A549 (cell line): Measurements from ENCODE around the gene VSIR. TPM values are rescaled to one million over a fixed set of nuclear protein-coding genes. Genes with fewer than 3 reads are reported as not detected.

ENCODE experiments used
- ATAC-seq, 2 experiments: fragments of 200-7000 bp in 1 of 2; fragments of >200 bp in 1 of 2; cut with Nextera tagmentation in 1 of 2; cut with Tn5 transposase in 1 of 2; 3 replicates each; pipeline versions ENCODE4 v1.8.0 to v1.9.1; 2018 to 2020; ENCODE audit warnings: mild to moderate bottlenecking in 1 of 2, moderate library complexity in 1 of 2
- CTCF ChIA-PET: fragments of 300-600 bp; sonication (Branson Sonifier 250); formaldehyde crosslinking; extraction: SDS; loops from one replicate; lab custom pipeline; 2021; ENCODE audit warnings: antibody characterized with exemption, inconsistent platforms; lab: Yijun Ruan, JAX
- POLR2A ChIA-PET: fragments of 350-600 bp; formaldehyde crosslinking; extraction: SDS; loops from one replicate; lab custom pipeline; 2021; ENCODE audit warnings: antibody characterized with exemption, inconsistent platforms; lab: Yijun Ruan, JAX
- DNase-seq, 2 experiments: peaks; one replicate each; pipeline versions ENCODE4 v3.0.0 to v3.0.0-alpha.2; 2011 to 2016; ENCODE audit warnings: low read depth in 1 of 2, low spot score in 1 of 2
- FAIRE-seq: peaks from 2 replicates; lab custom pipeline; 2011; peaks lifted over from hg19 to GRCh38; lab: Jason Lieb, UNC
- H3K27ac ChIP-seq, 2 experiments: fragments of >200 bp; sonication (Bioruptor Twin); formaldehyde crosslinking; 3 replicates each; pipeline ENCODE4 v1.5.1; 2016 to 2017
- H3K4me1 ChIP-seq: fragments of >200 bp; sonication (Bioruptor Twin); formaldehyde crosslinking; 3 replicates; pipeline ENCODE4 v1.6.1; 2016
- H3K4me2 ChIP-seq: fragments of >200 bp; sonication (Bioruptor Twin); formaldehyde crosslinking; 3 replicates; pipeline ENCODE4 v1.6.1; 2016
- H3K4me3 ChIP-seq: fragments of >200 bp; sonication (Bioruptor Twin); formaldehyde crosslinking; 3 replicates; pipeline ENCODE4 v1.5.1; 2016
- H3K9me3 ChIP-seq: fragments of >200 bp; sonication (Bioruptor Twin); formaldehyde crosslinking; 3 replicates; pipeline ENCODE4 v1.6.1; 2016
- BHLHE40 ChIP-seq: IDR thresholded peaks from 2 replicates; pipeline ENCODE4 v1.6.1; 2012; ENCODE audit warnings: low read depth, low read length, inconsistent platforms
- CHD2 ChIP-seq: fragments of 150-350 bp; IDR thresholded peaks from 2 replicates; pipeline ENCODE4 v1.6.1; 2014; ENCODE audit warnings: low read length; ENCODE audit not compliant: partially characterized antibody
- CHD4 ChIP-seq: fragments of 200-600 bp; sonication (generic); IDR thresholded peaks from 2 replicates; pipeline ENCODE4 v1.6.1; 2016; ENCODE audit warnings: antibody characterized with exemption, mild to moderate bottlenecking, borderline replicate concordance
- EHF ChIP-seq: fragments of 250-450 bp; sonication (Bioruptor Pico); IDR thresholded peaks from 2 replicates; pipeline ENCODE4 v1.5.0; 2020; ENCODE audit warnings: mild to moderate bottlenecking
- EHMT2 ChIP-seq: fragments of 200-600 bp; sonication (generic); IDR thresholded peaks from 2 replicates; pipeline ENCODE4 v1.6.1; 2016; ENCODE audit warnings: antibody characterized with exemption, low read depth, mild to moderate bottlenecking, moderate library complexity
- ESRRA ChIP-seq: fragments of 150-350 bp; IDR thresholded peaks from 2 replicates; pipeline ENCODE4 v1.6.1; 2014; ENCODE audit warnings: mild to moderate bottlenecking, low read length, borderline replicate concordance
- FOSB ChIP-seq: fragments of 250-450 bp; sonication (Bioruptor Pico); IDR thresholded peaks from 2 replicates; pipeline ENCODE4 v1.5.0; 2020; ENCODE audit warnings: mild to moderate bottlenecking, moderate library complexity
- HDAC2 ChIP-seq: fragments of 200-600 bp; sonication (generic); IDR thresholded peaks from 2 replicates; pipeline ENCODE4 v1.6.1; 2016
- HOXA7 ChIP-seq: fragments of 250-450 bp; sonication (Bioruptor Pico); IDR thresholded peaks from 2 replicates; pipeline ENCODE4 v1.5.0; 2020; ENCODE audit warnings: mild to moderate bottlenecking, moderate library complexity
- KDM1A ChIP-seq: fragments of 200-600 bp; sonication (generic); IDR thresholded peaks from 2 replicates; pipeline ENCODE4 v1.6.1; 2016; ENCODE audit warnings: low read depth, mild to moderate bottlenecking
- KDM5A ChIP-seq: fragments of 200-600 bp; sonication (generic); IDR thresholded peaks from 2 replicates; pipeline ENCODE4 v1.6.1; 2016; ENCODE audit warnings: antibody characterized with exemption, mild to moderate bottlenecking
- MAFK ChIP-seq: fragments of 450-650 bp; IDR thresholded peaks from 2 replicates; pipeline ENCODE4 v1.6.1; 2014; ENCODE audit not compliant: partially characterized antibody
- MAZ ChIP-seq: fragments of 150-350 bp; IDR thresholded peaks from 2 replicates; pipeline ENCODE4 v1.6.1; 2014; ENCODE audit warnings: antibody characterized with exemption, low read depth, low read length, borderline replicate concordance
- MYC ChIP-seq: IDR thresholded peaks from 2 replicates; pipeline ENCODE4 v1.6.1; 2012; ENCODE audit warnings: mild to moderate bottlenecking, inconsistent platforms, low read length, improper control_type of control experiment, borderline replicate concordance
- NPAS2 ChIP-seq: fragments of 250-450 bp; sonication (Bioruptor Pico); IDR thresholded peaks from 2 replicates; pipeline ENCODE4 v1.8.0; 2022; ENCODE audit warnings: mild to moderate bottlenecking, moderate library complexity, borderline replicate concordance
- POLR2A ChIP-seq: IDR thresholded peaks from 2 replicates; pipeline ENCODE4 v1.6.1; 2012; ENCODE audit warnings: mild to moderate bottlenecking, low read length
- RAD21 ChIP-seq, 2 experiments: fragments of >200 bp in 1 of 2; sonication (Bioruptor Twin) in 1 of 2; formaldehyde crosslinking in 1 of 2; IDR thresholded peaks in 1 of 2; conservative IDR thresholded peaks in 1 of 2; 2 replicates in 1 of 2; 3 replicates in 1 of 2; pipeline ENCODE4 v1.6.1; 2012 to 2018; ENCODE audit warnings: inconsistent platforms in 1 of 2
- RCOR1 ChIP-seq: fragments of 150-350 bp; IDR thresholded peaks from 2 replicates; pipeline ENCODE4 v1.6.1; 2014; ENCODE audit warnings: antibody characterized with exemption, low read length, low read depth
- RNF2 ChIP-seq: fragments of 200-600 bp; sonication (generic); IDR thresholded peaks from 2 replicates; pipeline ENCODE4 v1.6.1; 2016; ENCODE audit warnings: low read depth, mild to moderate bottlenecking, antibody characterized with exemption, moderate library complexity, borderline replicate concordance
- SMC3 ChIP-seq: fragments of >200 bp; sonication (Bioruptor Twin); formaldehyde crosslinking; IDR thresholded peaks from 3 replicates; pipeline ENCODE4 v1.6.1; 2018; ENCODE audit warnings: inconsistent platforms
- TP53 ChIP-seq: fragments of 250-450 bp; sonication (Bioruptor Pico); IDR thresholded peaks from 2 replicates; pipeline ENCODE4 v1.5.0; 2021; ENCODE audit warnings: mild to moderate bottlenecking, moderate library complexity
- ZFP36 ChIP-seq: fragments of 450-650 bp; IDR thresholded peaks from 2 replicates; pipeline ENCODE4 v1.6.1; 2014; ENCODE audit warnings: borderline replicate concordance; ENCODE audit not compliant: partially characterized antibody
- ZNF302 ChIP-seq: fragments of 250-450 bp; sonication (Bioruptor Pico); IDR thresholded peaks from 2 replicates; pipeline ENCODE4 v1.9.0; 2021; ENCODE audit warnings: inconsistent platforms, mild to moderate bottlenecking, moderate library complexity
- ZSCAN20 ChIP-seq: fragments of 250-450 bp; sonication (Bioruptor Pico); IDR thresholded peaks from 2 replicates; pipeline ENCODE4 v1.8.0; 2022; ENCODE audit warnings: mild to moderate bottlenecking, moderate library complexity
- WGBS: methylation state at CpG from one replicate; pipeline ENCODE4 v1.1.6; 2017; ENCODE audit errors: missing lambda C conversion rate; 5-methylcytosine and 5-hydroxymethylcytosine counted together
- polyA plus RNA-seq, 4 experiments: library from polyadenylated mRNA; depleted of rRNA in 3 of 4; stranded (reverse); fragments of >200 nt; fragmentation: RNase III in 1 of 4; extraction: RNeasy Plus Mini Kit Qiagen cat#74134 plus additional on column Dnase treatment in 1 of 4; gene quantifications; 2 replicates in 3 of 4; 3 replicates in 1 of 4; pipeline ENCODE4 v1.2.3, GENCODE V29; 2011 to 2017
- TF ChIP-seq, protein P1 (sequence below): IDR thresholded peaks from 2 replicates; pipeline ENCODE4 v1.6.1; 2012
- TF ChIP-seq, protein P2 (sequence below): fragments of 250-450 bp; sonication (Bioruptor Pico); IDR thresholded peaks from 2 replicates; pipeline ENCODE4 v1.5.0; 2020; ENCODE audit warnings: low read depth, mild to moderate bottlenecking, moderate library complexity
- TF ChIP-seq, protein P3 (sequence below): IDR thresholded peaks from 2 replicates; pipeline ENCODE4 v1.6.1; 2012
- TF ChIP-seq, protein P4 (sequence below): fragments of 150-350 bp; IDR thresholded peaks from 2 replicates; pipeline ENCODE4 v1.6.1; 2014; ENCODE audit warnings: low read depth, mild to moderate bottlenecking, low read length
- TF ChIP-seq, protein P5 (sequence below): fragments of 200-600 bp; sonication (generic); IDR thresholded peaks from 2 replicates; pipeline ENCODE4 v1.6.1; 2016; ENCODE audit warnings: antibody characterized with exemption, mild to moderate bottlenecking, moderate library complexity

VSIR gene
- polyA plus RNA-seq, 2 of the 4 experiments (the other 2 are of a cell fraction) = 15.5 to 18.5 TPM

DNA sequence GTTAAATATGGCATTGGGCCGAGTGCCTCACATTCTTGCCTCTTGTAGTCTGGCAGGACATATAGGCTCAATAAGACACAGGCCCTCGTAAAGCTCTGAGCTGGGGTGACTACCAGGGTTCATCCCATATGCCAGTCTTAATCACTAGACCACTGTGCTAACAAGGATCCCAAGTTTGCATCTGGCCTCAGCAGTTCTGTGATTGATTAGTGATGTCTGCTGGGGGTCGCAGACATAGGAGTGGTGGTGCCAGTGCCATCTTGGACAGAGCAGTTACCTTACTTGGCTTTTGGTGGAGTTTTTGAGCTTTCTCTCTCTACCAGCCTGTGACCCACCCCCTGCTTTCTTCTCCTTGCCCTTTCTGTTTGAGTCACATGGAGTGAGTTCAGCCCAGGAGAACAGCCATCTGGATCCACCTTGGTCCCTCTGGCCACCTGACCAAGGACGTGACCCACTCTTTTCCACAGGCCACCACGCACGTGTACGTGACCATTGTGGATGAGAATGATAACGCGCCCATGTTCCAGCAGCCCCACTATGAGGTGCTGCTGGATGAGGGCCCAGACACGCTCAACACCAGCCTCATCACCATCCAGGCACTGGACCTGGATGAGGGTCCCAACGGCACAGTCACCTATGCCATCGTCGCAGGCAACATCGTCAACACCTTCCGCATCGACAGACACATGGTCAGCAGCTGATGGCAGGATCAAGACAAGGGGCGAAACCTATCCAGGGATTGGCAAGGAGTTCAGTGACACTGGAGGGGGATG, 4.1 kb upstream of the VSIR start:
- no peak for ATAC-seq
- POLR2A ChIA-PET = no interaction called here
- no peak overlapping the region for H3K27ac ChIP-seq
- TF ChIP-seq ESRRA (no peak), CHD2 (no peak), KDM1A (no peak), EHF (CRISPR knock-in tag) (no peak), HDAC2 (no peak), HOXA7 (CRISPR knock-in tag) (no peak), ZFP36 (no peak), ZSCAN20 (CRISPR knock-in tag) (no peak), RNF2 (no peak), NPAS2 (CRISPR knock-in tag) (no peak), SMC3 (no peak), EHMT2 (no peak), TP53 (CRISPR knock-in tag) (no peak), MAFK (no peak), BHLHE40 (no peak), CHD4 (no peak)
- TF ChIP-seq, protein P1, sequence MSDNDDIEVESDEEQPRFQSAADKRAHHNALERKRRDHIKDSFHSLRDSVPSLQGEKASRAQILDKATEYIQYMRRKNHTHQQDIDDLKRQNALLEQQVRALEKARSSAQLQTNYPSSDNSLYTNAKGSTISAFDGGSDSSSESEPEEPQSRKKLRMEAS = no peak
- TF ChIP-seq, protein P2, sequence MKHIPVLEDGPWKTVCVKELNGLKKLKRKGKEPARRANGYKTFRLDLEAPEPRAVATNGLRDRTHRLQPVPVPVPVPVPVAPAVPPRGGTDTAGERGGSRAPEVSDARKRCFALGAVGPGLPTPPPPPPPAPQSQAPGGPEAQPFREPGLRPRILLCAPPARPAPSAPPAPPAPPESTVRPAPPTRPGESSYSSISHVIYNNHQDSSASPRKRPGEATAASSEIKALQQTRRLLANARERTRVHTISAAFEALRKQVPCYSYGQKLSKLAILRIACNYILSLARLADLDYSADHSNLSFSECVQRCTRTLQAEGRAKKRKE = no peak
- TF ChIP-seq, all 56 proteins: peak for 0
- CTCF ChIA-PET = interaction anchor here (0.7 to 2.4 kb wide), 7 partner anchors 13 to 474 kb away, joined by 3 to 9 read pairs (median 3); no protein-coding TSS in a partner anchor
- DNase-seq = no peak
- FAIRE-seq = no peak
- no peaks in the 10 kb centered on the region for H3K9me3 ChIP-seq
- H3K4me2 ChIP-seq = no peak overlapping the region
- 88% methylated on average over 17 of the region's 17 CpGs for WGBS
- H3K4me3 ChIP-seq = no peak overlapping the region
- H3K4me1 ChIP-seq = peaks cover 15% of the 10 kb centered on the region

DNA sequence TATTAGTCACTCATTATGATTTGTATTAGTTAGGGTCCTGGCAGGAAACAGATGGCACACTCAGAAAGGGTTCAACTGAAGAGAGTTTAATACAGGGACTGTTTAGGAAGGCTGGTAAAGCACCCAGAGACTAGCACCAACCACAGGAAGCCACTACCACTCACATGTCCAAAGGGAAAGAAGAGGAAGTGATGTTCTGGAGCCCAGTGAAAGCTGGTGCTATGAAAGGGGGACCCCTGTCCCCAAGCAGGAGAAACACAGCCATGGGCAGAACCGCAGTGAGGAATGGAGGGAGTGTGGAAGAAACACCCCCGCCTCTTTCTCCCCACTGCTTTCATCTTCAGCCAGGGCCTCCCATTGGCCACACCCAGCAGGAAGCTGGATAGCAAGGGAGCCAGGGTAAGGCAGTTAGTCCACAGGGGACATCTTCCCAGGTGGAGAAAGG, 3.2 kb upstream of the VSIR start:
- no peak overlapping the region for H3K4me3 ChIP-seq
- H3K27ac ChIP-seq = no peak overlapping the region
- CTCF ChIA-PET = interaction anchor here (0.6 to 2.4 kb wide), 10 partner anchors 10 to 473 kb away, joined by 3 to 10 read pairs (median 4); no protein-coding TSS in a partner anchor
- peaks cover 24% of the 10 kb centered on the region for H3K4me1 ChIP-seq
- 69% methylated on average over 2 of the region's 2 CpGs for WGBS
- TF ChIP-seq, protein P3, sequence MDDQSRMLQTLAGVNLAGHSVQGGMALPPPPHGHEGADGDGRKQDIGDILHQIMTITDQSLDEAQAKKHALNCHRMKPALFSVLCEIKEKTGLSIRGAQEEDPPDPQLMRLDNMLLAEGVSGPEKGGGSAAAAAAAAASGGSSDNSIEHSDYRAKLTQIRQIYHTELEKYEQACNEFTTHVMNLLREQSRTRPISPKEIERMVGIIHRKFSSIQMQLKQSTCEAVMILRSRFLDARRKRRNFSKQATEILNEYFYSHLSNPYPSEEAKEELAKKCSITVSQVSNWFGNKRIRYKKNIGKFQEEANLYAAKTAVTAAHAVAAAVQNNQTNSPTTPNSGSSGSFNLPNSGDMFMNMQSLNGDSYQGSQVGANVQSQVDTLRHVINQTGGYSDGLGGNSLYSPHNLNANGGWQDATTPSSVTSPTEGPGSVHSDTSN = no peak
- TF ChIP-seq TP53 (CRISPR knock-in tag) (no peak), ZNF302 (CRISPR knock-in tag) (no peak), POLR2A (no peak), ESRRA (no peak), KDM5A (no peak), EHMT2 (no peak), CHD4 (no peak), MAFK (no peak), FOSB (no peak), RCOR1 (no peak), RAD21 (conservative IDR thresholded peaks at IDR 0.05 in 1 of 2, IDR thresholded peaks at IDR 0.05 in 1 of 2) (no peak), MYC (no peak), HDAC2 (no peak), MAZ (no peak)
- TF ChIP-seq, protein P4, sequence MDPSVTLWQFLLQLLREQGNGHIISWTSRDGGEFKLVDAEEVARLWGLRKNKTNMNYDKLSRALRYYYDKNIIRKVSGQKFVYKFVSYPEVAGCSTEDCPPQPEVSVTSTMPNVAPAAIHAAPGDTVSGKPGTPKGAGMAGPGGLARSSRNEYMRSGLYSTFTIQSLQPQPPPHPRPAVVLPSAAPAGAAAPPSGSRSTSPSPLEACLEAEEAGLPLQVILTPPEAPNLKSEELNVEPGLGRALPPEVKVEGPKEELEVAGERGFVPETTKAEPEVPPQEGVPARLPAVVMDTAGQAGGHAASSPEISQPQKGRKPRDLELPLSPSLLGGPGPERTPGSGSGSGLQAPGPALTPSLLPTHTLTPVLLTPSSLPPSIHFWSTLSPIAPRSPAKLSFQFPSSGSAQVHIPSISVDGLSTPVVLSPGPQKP = no peak
- TF ChIP-seq, protein P5, sequence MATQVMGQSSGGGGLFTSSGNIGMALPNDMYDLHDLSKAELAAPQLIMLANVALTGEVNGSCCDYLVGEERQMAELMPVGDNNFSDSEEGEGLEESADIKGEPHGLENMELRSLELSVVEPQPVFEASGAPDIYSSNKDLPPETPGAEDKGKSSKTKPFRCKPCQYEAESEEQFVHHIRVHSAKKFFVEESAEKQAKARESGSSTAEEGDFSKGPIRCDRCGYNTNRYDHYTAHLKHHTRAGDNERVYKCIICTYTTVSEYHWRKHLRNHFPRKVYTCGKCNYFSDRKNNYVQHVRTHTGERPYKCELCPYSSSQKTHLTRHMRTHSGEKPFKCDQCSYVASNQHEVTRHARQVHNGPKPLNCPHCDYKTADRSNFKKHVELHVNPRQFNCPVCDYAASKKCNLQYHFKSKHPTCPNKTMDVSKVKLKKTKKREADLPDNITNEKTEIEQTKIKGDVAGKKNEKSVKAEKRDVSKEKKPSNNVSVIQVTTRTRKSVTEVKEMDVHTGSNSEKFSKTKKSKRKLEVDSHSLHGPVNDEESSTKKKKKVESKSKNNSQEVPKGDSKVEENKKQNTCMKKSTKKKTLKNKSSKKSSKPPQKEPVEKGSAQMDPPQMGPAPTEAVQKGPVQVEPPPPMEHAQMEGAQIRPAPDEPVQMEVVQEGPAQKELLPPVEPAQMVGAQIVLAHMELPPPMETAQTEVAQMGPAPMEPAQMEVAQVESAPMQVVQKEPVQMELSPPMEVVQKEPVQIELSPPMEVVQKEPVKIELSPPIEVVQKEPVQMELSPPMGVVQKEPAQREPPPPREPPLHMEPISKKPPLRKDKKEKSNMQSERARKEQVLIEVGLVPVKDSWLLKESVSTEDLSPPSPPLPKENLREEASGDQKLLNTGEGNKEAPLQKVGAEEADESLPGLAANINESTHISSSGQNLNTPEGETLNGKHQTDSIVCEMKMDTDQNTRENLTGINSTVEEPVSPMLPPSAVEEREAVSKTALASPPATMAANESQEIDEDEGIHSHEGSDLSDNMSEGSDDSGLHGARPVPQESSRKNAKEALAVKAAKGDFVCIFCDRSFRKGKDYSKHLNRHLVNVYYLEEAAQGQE = no peak
- H3K4me2 ChIP-seq = no peak overlapping the region
- POLR2A ChIA-PET = no interaction called here
- DNase-seq = no peak
- ATAC-seq = no peak
- H3K9me3 ChIP-seq = no peaks in the 10 kb centered on the region
- no peak for FAIRE-seq
